Esophagus squamous epithelium (tissue), 4 donors: ENCODE data around the gene FLT4.

Source experiments
- CTCF ChIP-seq, 6 experiments: fragments of 450-650 bp in 4 of 6; fragments of 200-600 bp in 2 of 6; sonication (generic) in 2 of 6; IDR thresholded peaks; one replicate each; pipeline ENCODE4 v1.5.1; 2016 to 2019; ENCODE audit warnings: antibody characterized with exemption in 6 of 6, mild to moderate bottlenecking in 4 of 6, moderate library complexity in 4 of 6
- POLR2A ChIP-seq, 4 donors: fragments of 450-650 bp; IDR thresholded peaks; one replicate each; pipeline ENCODE4 v1.6.1; 2017; ENCODE audit warnings: antibody characterized with exemption in 4 of 4, mild to moderate bottlenecking in 4 of 4, moderate library complexity in 3 of 4

- no peak for TF ChIP-seq CTCF (IDR thresholded peaks at IDR 0.05)
- TF ChIP-seq POLR2A (IDR thresholded peaks at IDR 0.05) = no peak
These were observed 39.8 kb upstream of the FLT4 start for GRCh38 chr5:180689071-180689694.
